GM19099 (cell line): ENCODE measurements around the gene STAB2.

Source experiments
- POLR2A ChIP-seq: IDR thresholded peaks from 3 replicates; pipeline ENCODE4 v1.6.1; 2011; ENCODE audit warnings: low read depth; ENCODE audit not compliant: insufficient read length; ENCODE audit errors: extremely low read depth

The STAB2 gene

DNA sequence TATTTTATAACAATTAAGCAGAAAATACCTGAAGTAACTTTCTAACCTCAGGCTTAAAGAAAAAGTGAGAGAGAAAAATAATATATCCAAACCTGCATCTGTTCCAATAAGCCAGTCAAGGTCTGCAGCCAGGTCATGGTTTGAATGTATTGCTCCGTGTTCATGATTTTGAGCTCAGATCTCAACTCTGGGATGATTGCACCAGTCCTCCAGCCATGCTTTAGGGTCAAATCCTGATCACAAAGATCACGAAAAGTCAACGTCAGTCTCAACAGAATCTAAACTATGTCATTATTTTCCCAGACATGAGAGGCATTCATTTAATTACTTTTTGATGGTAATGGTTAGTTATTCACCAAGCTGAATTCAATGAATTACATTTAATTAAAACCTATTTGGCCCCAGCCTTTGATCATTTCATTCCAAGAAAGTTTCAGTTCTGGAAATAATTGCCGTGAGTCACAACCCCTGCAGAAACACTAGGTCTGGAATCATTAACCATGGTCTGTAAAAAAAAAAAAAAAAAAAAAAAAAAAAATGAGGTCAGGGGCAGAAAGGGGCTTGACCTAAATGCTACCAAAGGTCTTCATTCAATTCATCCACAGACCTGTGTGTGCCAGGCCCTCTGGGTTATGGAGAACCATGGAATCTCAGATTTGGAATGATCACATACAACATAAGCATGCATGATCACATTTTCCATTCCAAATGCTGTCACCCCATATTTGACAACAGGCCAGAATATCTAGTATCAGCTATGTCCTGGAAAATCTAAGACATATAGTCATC is 198.4 kb downstream of the STAB2 start:
- no peak for TF ChIP-seq POLR2A

DNA sequence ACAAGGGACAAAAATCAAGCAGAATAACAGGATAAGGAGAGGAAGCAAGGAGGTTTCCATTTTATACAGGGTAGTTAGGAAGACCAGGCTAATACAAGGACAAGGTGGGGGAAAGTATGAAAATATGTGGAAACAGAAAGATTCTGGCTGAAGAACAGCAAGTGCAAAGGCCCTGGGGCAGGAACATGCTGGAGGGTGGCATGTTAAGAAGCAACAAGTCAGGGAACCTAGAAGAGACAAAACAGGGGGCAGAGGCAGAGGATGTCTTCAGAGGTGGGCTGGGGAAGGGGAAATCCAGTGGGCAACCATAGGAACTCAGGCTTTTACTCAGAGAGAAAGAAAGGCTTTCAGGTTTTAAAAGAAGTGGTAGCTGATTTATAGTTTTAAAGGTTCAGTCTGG is 199.1 kb downstream of the STAB2 start:
- no peak for TF ChIP-seq POLR2A

DNA sequence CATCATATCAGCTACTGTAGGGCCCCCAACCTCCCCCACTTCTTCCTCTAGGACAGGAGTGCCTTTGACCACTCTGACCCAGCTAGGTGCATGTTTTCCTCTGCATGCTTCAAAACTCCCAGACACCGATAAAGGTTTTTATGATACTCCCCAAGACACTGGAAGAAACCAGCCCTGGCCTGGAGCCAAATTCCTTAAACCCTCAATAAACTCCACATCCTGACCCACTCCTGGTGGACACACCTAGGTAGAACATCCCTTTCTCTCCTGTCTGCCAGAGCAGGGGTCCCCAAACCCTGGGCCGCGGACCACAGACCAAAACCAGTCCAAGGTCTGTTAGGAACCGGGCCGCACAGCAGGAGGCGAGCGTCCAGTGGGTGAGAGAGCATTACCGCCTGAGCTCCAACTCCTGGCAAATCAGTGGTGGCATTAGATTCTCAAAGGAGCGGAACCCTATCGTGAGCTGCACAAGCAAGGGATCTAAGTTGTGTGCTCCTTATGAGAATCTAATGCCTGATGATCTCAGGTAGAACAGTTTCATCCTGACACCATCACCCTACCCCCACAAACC is 204.4 kb downstream of the STAB2 start:
- TF ChIP-seq POLR2A = no peak

DNA sequence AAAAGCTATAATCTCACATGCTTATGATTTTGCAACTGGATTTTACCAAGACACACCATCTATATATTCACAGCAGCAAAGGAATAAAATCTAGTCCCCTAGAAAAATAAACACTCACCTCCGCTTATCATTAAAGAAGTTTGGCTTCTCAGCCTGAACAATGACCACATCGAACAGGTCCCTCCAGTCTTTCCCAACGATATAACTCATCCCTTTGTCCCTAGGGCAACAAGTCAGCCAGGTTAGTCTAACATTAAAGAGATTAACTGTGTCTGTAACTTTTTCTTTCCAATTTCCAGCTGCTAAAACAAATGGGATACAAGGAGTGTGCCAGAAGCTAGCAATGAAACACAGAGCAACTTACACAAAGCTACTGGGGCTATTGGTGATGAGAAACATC is 206.0 kb downstream of the STAB2 start:
- TF ChIP-seq POLR2A = no peak

DNA sequence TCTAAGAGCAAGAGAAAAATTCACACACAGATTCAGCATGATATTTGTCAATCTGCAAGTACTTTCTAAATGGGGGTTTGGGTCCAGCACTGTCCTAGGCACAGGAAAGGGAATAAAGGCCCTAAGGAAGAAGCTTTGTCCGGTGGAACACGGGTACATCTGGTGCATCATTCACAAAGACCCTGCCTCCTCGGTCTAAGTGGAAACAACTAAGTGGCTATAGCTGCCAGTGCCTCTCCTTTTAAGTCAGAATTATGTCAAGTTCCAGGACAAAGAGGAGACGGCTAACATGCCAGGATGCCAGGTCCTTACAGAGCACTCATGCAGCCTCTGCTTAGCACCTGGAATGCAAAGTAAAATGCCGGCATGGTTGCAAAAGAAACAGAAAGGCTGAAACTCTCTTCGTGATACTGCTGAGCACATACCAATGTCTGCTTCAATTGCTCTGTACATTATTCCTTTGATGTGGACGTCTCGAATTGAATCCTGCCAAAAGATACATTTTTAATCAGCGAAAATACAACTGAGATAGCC is 206.5 kb downstream of the STAB2 start:
- TF ChIP-seq POLR2A = no peak

DNA sequence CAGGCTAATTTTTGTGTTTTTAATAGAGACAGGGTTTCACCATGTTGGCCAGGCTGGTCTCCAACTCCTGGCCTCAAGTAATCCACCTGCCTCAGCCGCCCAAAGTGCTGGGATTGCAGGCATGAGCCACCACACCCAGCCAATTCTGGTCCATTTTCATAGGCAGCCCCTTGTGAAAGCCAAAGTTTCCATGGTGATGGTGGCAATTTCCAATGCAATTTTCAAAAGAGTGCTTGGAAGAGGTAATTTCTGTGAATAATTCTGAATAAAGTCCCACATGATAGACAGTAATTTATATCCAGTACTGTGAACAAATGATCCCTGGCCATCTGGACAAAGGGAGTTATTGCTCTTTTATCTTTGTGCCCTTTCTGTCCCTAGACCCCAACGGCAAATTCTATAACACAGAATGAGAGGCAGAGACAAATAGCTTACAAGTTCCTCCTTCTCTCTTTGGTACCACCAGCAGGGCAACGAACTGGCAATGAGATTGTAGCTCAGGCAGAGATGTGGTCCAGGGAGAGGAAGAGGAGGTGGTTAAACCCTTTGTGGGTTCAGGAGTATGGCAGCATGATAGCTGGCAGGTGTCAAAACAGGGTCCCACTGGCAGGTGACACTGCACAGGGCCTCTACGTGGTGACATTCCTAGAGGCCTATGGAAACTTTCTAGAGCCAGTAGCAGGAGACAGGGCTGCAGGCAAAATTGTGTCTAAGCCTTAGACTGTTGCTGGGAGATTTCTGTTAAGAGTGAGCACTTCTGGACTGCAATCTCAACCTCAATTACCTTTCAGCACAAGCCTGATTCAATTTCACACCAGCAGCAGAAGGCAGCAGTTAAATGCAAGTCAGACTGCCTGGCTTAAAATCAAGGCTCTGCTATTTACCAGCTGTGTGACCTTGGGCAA is 207.5 kb downstream of the STAB2 start:
- TF ChIP-seq POLR2A = no peak

DNA sequence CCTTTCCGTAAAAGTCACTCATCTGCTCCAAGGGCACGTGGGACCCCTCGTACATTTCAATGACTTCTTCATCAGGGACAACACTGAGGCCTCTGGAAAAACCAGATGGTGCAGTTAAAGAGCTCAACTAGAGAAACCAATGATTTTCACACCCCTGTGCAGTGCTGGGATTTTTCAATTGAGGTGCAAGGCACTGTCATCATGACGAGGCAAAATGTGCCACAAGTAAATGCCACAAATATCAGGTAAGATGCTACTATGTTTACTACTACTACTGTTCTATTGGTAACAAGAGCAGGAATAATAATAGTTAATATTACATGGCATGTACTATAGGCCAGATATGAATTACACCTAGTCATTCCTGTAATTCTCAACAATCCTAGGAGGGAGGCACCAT is 211.5 kb downstream of the STAB2 start:
- TF ChIP-seq POLR2A = no peak

DNA sequence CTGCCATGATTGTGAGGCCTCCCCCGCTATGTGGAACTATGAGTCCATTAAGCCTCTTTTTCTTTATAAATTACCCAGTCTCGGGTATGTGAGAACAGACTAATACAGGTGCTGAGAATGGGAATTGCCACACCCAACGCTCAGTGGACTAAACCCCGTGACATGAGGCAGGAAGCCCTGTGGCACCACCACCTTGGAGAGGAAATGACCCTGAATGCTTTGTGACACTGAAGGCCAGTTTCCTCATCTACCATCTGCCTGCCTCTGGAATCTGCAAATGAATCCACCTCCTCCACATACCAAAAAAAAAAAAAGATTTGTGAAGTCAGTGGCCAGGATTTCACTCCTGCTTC is 212.4 kb downstream of the STAB2 start:
- no peak for TF ChIP-seq POLR2A

DNA sequence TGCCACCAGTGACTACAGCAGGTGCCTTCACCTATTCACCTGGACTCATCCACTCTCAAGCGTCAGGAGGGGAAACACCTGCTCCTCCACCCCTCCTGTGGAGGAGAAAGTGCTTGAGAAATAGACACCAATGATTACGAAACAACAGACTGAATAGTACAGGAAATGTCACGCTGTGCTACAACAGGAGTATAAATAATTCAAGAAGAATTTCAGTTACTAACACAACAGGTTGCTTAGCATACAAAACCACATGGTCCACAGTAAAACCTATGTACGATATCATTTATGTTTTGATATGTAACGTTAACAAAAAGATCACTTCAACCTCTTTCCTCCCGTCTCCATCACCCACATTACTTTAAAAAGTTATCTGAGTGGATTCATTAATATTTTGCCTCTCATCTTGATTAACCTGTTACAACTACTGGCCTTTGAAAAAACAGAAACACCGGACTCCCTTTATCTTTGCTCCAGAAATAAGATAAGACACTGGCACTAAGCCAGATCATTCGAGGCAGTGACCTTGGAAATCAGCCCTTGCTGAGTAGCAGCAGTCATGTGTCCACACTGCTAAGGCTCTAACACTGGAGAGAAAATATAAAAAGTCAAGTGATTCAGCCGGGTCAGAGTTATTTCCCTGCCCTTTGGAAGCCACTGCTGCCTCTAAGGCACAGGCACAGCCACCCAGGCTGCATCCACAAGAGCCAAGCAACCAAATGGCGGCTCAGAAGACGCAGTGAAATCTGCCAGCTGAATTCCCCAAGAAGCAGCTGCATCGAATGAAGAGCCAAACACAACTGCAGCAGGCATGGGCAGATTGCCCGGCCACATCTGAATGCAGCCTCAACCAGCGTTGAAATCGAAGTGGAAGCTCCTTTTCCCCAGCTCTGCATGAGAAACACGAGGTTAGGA is 213.0 kb downstream of the STAB2 start:
- no peak for TF ChIP-seq POLR2A

DNA sequence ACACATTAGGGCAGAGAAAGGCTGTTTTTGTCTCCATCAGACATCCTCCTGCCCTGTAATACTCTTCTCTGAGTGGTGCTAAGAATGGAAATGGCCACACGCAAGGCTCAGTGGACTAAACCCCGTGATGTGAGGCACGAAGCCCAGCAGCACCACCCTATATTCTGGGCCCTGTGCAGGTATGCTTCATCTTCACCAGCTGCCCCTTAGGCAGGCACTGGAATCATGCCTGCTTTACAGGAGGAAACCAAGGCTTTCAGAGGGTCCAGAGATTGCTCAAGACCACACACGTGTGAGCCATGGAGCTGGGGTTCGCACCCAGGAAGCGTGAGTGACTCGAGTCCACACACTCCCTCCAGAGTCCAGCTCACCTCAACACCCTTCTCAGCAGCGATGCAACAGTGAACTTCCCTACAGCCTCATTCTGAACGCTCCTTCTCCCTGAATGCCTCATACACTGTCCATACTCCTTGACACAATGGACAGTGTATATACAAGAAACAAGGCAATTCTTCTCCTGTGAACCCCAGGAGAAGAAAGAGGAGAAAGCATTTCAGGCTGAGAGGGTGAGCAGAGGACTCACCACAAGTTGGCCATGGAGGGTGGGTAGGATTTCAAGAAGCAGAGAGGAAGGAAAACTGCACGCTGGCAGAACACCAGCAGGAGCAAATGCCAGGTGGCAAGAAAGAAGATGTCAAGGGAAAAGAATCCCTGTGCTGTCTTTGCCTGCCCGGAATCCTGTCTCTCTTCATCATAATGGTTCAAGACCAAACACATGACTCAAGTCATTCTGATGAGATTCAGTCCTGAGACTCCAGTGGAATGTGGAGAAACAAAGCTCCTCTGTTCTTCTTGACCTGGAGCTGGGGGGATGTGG is 214.9 kb downstream of the STAB2 start:
- no peak for TF ChIP-seq POLR2A

DNA sequence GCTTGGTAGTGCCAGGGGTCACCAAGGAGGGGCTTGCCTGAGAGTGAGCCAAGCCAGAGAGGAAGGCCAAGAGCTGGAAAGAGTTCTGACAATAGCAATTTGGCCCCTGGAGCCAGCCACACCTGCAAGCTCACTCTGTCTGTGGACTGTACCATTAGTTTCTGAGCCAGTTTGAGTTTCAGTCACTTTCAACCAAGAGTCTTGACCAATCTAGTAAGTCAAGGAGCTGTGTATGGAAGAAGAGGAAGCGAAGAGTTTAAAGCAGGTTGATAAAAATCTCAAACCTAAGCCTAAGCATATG is 215.5 kb downstream of the STAB2 start:
- no peak for TF ChIP-seq POLR2A

DNA sequence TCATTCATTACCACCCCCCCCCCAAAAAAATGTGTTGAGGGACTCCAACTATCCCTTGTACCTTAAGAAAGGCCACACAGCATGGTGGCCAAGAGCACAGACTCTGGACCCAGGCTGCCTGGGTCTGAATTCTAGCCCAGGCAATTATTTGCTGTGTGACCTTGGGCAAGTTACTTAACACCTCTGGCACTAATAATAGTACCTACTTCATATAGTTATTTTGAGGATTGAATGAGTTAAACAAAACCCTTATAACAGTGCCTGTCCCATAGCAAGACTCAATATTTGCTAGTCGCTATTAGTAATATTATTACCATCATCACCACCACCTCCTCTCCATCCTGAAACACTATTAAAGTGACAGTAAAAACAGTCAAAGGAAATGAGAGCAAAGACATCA is 216.8 kb downstream of the STAB2 start:
- TF ChIP-seq POLR2A = no peak

DNA sequence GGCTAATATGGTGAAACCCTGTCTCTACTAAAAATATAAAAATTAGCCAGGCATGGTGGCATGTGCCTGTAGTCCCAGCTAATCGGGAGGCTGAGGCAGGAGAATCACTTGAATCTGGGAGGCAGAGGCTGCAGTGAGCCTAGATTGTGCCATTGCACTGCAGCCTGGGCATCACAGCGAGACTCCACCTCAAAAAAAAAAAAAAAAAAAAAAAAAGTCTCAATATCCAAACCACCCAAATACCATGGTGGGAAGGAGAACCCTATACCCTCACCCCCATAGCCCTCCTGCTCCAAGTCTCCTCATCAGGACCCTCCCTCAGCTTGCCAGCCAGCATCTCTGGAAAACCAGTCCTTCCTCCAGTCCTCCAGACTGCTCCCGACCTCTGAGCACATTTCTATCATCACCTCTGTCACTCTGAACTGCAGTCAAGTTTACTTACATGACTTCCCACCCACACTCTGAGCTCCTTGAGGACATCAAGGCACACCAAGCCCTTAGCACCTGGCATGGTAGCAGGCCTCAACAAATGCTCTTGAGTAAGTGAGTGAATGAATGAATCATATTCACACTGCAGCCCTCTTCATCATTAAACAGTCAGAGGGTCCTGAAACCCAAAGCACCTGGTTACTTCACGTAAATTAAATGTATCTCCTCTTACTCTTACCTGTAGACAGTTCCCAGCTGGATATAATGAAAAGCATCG is 218.7 kb downstream of the STAB2 start:
- TF ChIP-seq POLR2A = no peak
